Suprapubic skin (tissue), 4 donors: ENCODE data around the gene GOLPH3. TPM values are rescaled to one million over a fixed set of nuclear protein-coding genes. Genes with fewer than 3 reads are reported as not detected.
"Not testable (repeated sequence)": the region's sequence is repeated elsewhere in the genome, so short reads cannot be mapped to it uniquely, and the experiment has no call there.

Source experiments
- DNase-seq, 2 donors: peaks; one replicate each; pipeline ENCODE4 v3.0.0-alpha.2; 2019; ENCODE audit warnings: low spot score in 2 of 2
- H3K27ac ChIP-seq: fragments of 200-600 bp; sonication (generic); one replicate; pipeline ENCODE4 v1.5.1; 2019
- H3K27me3 ChIP-seq: fragments of 200-600 bp; sonication (generic); one replicate; pipeline ENCODE4 v1.5.1; 2019
- H3K36me3 ChIP-seq: fragments of 200-600 bp; sonication (generic); one replicate; pipeline ENCODE4 v1.5.1; 2019
- H3K4me1 ChIP-seq: fragments of 200-600 bp; sonication (generic); one replicate; pipeline ENCODE4 v1.5.1; 2019
- H3K4me3 ChIP-seq: fragments of 200-600 bp; sonication (generic); one replicate; pipeline ENCODE4 v1.5.1; 2019; ENCODE audit warnings: mild to moderate bottlenecking
- H3K9me3 ChIP-seq: fragments of 200-600 bp; sonication (generic); one replicate; pipeline ENCODE4 v1.5.1; 2019
- CTCF ChIP-seq, 2 donors: fragments of 200-600 bp in 1 of 2; fragments of 450-650 bp in 1 of 2; sonication (generic) in 1 of 2; IDR thresholded peaks; one replicate each; pipeline ENCODE4 v1.5.1; 2016 to 2019; ENCODE audit warnings: antibody characterized with exemption in 2 of 2, mild to moderate bottlenecking in 1 of 2, moderate library complexity in 1 of 2
- EP300 ChIP-seq: sonication (generic); formaldehyde crosslinking; IDR thresholded peaks from one replicate; pipeline ENCODE4 v1.6.1; 2017; ENCODE audit warnings: antibody characterized with exemption
- POLR2A ChIP-seq, 2 donors: fragments of 450-650 bp; IDR thresholded peaks; one replicate each; pipeline ENCODE4 v1.6.1; 2017; ENCODE audit warnings: antibody characterized with exemption in 2 of 2, mild to moderate bottlenecking in 2 of 2, moderate library complexity in 2 of 2
- POLR2AphosphoS5 ChIP-seq, 3 donors: sonication (generic); formaldehyde crosslinking; IDR thresholded peaks; one replicate each; pipeline ENCODE4 v1.6.1; 2017; ENCODE audit warnings: antibody characterized with exemption in 3 of 3
- WGBS: methylation state at CpG from one replicate; pipeline ENCODE4 v1.1.5; 2018; 5-methylcytosine and 5-hydroxymethylcytosine counted together
- total RNA-seq, 4 donors: library from RNA; depleted of rRNA; stranded (reverse); fragments of >200 nt; gene quantifications; one replicate each; pipeline ENCODE4 v1.1.0, GENCODE V29; 2016

The GOLPH3 gene
- total RNA-seq, 4 donors from 2014 or later: 44.8 to 70.3 (median 58.9) TPM

- DNase-seq: peak; percentile 76 to 83
- Histone ChIP-seq H3K4me1 (peaks cover 42% of the 10 kb centered on the region), H3K36me3 (peaks cover 6% of the 10 kb centered on the region), H3K27ac (peak overlapping the region; percentile 100), H3K9me3 (no peaks in the 10 kb centered on the region), H3K27me3 (no peaks in the 10 kb centered on the region), H3K4me3 (peak overlapping the region; percentile 99)
- WGBS: under 1% methylated on average over 24 of the region's 74 CpGs
- TF ChIP-seq POLR2AphosphoS5 (IDR thresholded peaks at IDR 0.05) (no peak), CTCF (IDR thresholded peaks at IDR 0.05) (no peak), EP300 (no peak), POLR2A (IDR thresholded peaks at IDR 0.05) (no peak)
Observed at GRCh38 chr5:32173267-32174010, 680 bp downstream of the GOLPH3 start.

- Histone ChIP-seq H3K4me3 (peak overlapping the region; percentile 99), H3K27ac (peak overlapping the region; percentile 100), H3K36me3 (peaks cover 7% of the 10 kb centered on the region), H3K4me1 (peaks cover 47% of the 10 kb centered on the region), H3K9me3 (no peaks in the 10 kb centered on the region), H3K27me3 (no peaks in the 10 kb centered on the region)
- DNase-seq: no peak
- 0% methylated on average over 4 of the region's 4 CpGs for WGBS
- TF ChIP-seq CTCF (IDR thresholded peaks at IDR 0.05) (no peak), EP300 (no peak), POLR2A (IDR thresholded peaks at IDR 0.05) (no peak), POLR2AphosphoS5 (IDR thresholded peaks at IDR 0.05) (no peak)
Observed at GRCh38 chr5:32172923-32173266, 1.2 kb downstream of the GOLPH3 start.

GRCh38 chr5:32172186-32172911 lies 1.8 kb downstream of the GOLPH3 start:
- 11% methylated on average over 34 of the region's 34 CpGs for WGBS
- Histone ChIP-seq H3K36me3 (peaks cover 12% of the 10 kb centered on the region), H3K27ac (peak overlapping the region; percentile 100), H3K4me3 (peak overlapping the region; percentile 99), H3K4me1 (peaks cover 49% of the 10 kb centered on the region)
- H3K9me3 ChIP-seq, DNase-seq, H3K27me3 ChIP-seq: not testable (repeated sequence)

- Histone ChIP-seq H3K4me3 (peak overlapping the region; percentile 5), H3K9me3 (no peaks in the 10 kb centered on the region), H3K27ac (no peak overlapping the region), H3K4me1 (peaks cover 62% of the 10 kb centered on the region), H3K36me3 (peaks cover 17% of the 10 kb centered on the region), H3K27me3 (no peaks in the 10 kb centered on the region)
- TF ChIP-seq POLR2AphosphoS5 (IDR thresholded peaks at IDR 0.05) (no peak), CTCF (IDR thresholded peaks at IDR 0.05) (no peak), EP300 (no peak), POLR2A (IDR thresholded peaks at IDR 0.05) (no peak)
- DNase-seq: no peak
- 65% methylated on average over 5 of the region's 5 CpGs for WGBS
Observed at GRCh38 chr5:32170303-32171151, 3.6 kb downstream of the GOLPH3 start.

GRCh38 chr5:32168460-32169033 lies 5.6 kb downstream of the GOLPH3 start:
- no peak for DNase-seq
- H3K27me3 ChIP-seq: no peaks in the 10 kb centered on the region
- peaks cover 17% of the 10 kb centered on the region for H3K36me3 ChIP-seq
- no peak overlapping the region for H3K4me3 ChIP-seq
- WGBS: 74% methylated on average over 9 of the region's 9 CpGs
- no peaks in the 10 kb centered on the region for H3K9me3 ChIP-seq
- peaks cover 75% of the 10 kb centered on the region for H3K4me1 ChIP-seq
- TF ChIP-seq EP300 (no peak), POLR2A (IDR thresholded peaks at IDR 0.05) (no peak), POLR2AphosphoS5 (IDR thresholded peaks at IDR 0.05) (no peak)
- no peak overlapping the region for H3K27ac ChIP-seq
